ENCODE measurements around the gene APBB1IP. TPM values are rescaled to one million over a fixed set of nuclear protein-coding genes. Genes with fewer than 3 reads are reported as not detected.
"Not testable (repeated sequence)": the region's sequence is repeated elsewhere in the genome, so short reads cannot be mapped to it uniquely, and the experiment has no call there.

The APBB1IP gene
- total RNA-seq, 2 experiments from 2014 or later: 80.9 to 82.2 TPM

GRCh38 chr10:26557641-26558014 is 119.5 kb downstream of the APBB1IP start:
- POLR2A ChIA-PET: interaction anchor here (1.5 kb wide), 1 partner anchor 222 kb away, joined by 3 read pairs; no protein-coding TSS in a partner anchor
- Mint-ChIP-seq H3K27ac (no peak overlapping the region), H3K9me3 (no peaks in the 10 kb centered on the region), H3K4me1 (no peaks in the 10 kb centered on the region), H3K27me3 (no peaks in the 10 kb centered on the region), H3K36me3 (ENCODE audit: low read depth) (peaks cover 41% of the 10 kb centered on the region), H3K4me3 (no peak overlapping the region)
- CTCF ChIA-PET: interaction anchor here (4.5 kb wide), 1 partner anchor 222 kb away, joined by 58 read pairs; no protein-coding TSS in a partner anchor
- no peak for DNase-seq

- H3K27ac Mint-ChIP-seq: no peak overlapping the region
- H3K36me3 Mint-ChIP-seq (ENCODE audit: low read depth): peaks cover 74% of the 10 kb centered on the region
These were observed 128.6 kb downstream of the APBB1IP start for GRCh38 chr10:26566525-26567350.

GRCh38 chr10:26567351-26567721 is 129.2 kb downstream of the APBB1IP start:
- Mint-ChIP-seq H3K27me3 (no peaks in the 10 kb centered on the region), H3K27ac (no peak overlapping the region), H3K4me1 (no peaks in the 10 kb centered on the region), H3K4me3 (no peak overlapping the region), H3K36me3 (ENCODE audit: low read depth) (peaks cover 74% of the 10 kb centered on the region), H3K9me3 (peaks cover 3% of the 10 kb centered on the region)
- POLR2A ChIA-PET: no interaction called here
- no peak for DNase-seq
- CTCF ChIA-PET: no interaction called here

More at GRCh38 chr10:26566525-26567350, 128.6 kb downstream of the APBB1IP start:
- H3K27me3 Mint-ChIP-seq: no peaks in the 10 kb centered on the region
- H3K9me3 Mint-ChIP-seq: peaks cover 3% of the 10 kb centered on the region
- no peak for DNase-seq
- ChIA-PET POLR2A (no interaction called here), CTCF (no interaction called here)
- no peak overlapping the region for H3K4me3 Mint-ChIP-seq
- H3K4me1 Mint-ChIP-seq: no peaks in the 10 kb centered on the region

GRCh38 chr10:26571655-26572054 is 133.5 kb downstream of the APBB1IP start:
- ChIA-PET POLR2A (no interaction called here), CTCF (no interaction called here)
- no peak for DNase-seq
- Mint-ChIP-seq H3K9me3 (peaks cover 3% of the 10 kb centered on the region), H3K27me3 (no peaks in the 10 kb centered on the region), H3K27ac (no peak overlapping the region), H3K4me1 (peaks cover 4% of the 10 kb centered on the region), H3K4me3 (no peak overlapping the region), H3K36me3 (ENCODE audit: low read depth) (peaks cover 60% of the 10 kb centered on the region)

- Mint-ChIP-seq H3K36me3 (ENCODE audit: low read depth) (peaks cover 46% of the 10 kb centered on the region), H3K4me3 (no peak overlapping the region), H3K27me3 (no peaks in the 10 kb centered on the region), H3K4me1 (peaks cover 4% of the 10 kb centered on the region), H3K27ac (no peak overlapping the region), H3K9me3 (peaks cover 3% of the 10 kb centered on the region)
- ChIA-PET CTCF (no interaction called here), POLR2A (no interaction called here)
- DNase-seq: no peak
These were observed 135.5 kb downstream of the APBB1IP start for GRCh38 chr10:26573674-26574073.

GRCh38 chr10:26574783-26575182 is 136.6 kb downstream of the APBB1IP start:
- CTCF ChIA-PET: no interaction called here
- Mint-ChIP-seq H3K9me3 (peaks cover 3% of the 10 kb centered on the region), H3K27me3 (no peaks in the 10 kb centered on the region), H3K4me3 (no peak overlapping the region), H3K36me3 (ENCODE audit: low read depth) (peaks cover 41% of the 10 kb centered on the region), H3K27ac (no peak overlapping the region), H3K4me1 (peaks cover 4% of the 10 kb centered on the region)
- no peak for DNase-seq
- POLR2A ChIA-PET: no interaction called here

- H3K4me1 Mint-ChIP-seq, H3K27me3 Mint-ChIP-seq, H3K27ac Mint-ChIP-seq, H3K9me3 Mint-ChIP-seq, H3K4me3 Mint-ChIP-seq, CTCF ChIA-PET, DNase-seq, POLR2A ChIA-PET: not testable (repeated sequence)
- H3K36me3 Mint-ChIP-seq (ENCODE audit: low read depth): peaks cover 17% of the 10 kb centered on the region
These were observed 140.2 kb downstream of the APBB1IP start for GRCh38 chr10:26578371-26578770.

GRCh38 chr10:26579256-26580063 is 141.3 kb downstream of the APBB1IP start:
- Mint-ChIP-seq H3K27ac (no peak overlapping the region), H3K36me3 (ENCODE audit: low read depth) (peaks cover 10% of the 10 kb centered on the region), H3K9me3 (no peaks in the 10 kb centered on the region), H3K27me3 (no peaks in the 10 kb centered on the region), H3K4me3 (no peak overlapping the region), H3K4me1 (peaks cover 4% of the 10 kb centered on the region)
- POLR2A ChIA-PET: no interaction called here
- no peak for DNase-seq
- CTCF ChIA-PET: no interaction called here

GRCh38 chr10:26586211-26586610 is 148.1 kb downstream of the APBB1IP start:
- no peaks in the 10 kb centered on the region for H3K4me1 Mint-ChIP-seq
- no peak for DNase-seq
- H3K27ac Mint-ChIP-seq: no peak overlapping the region
- CTCF ChIA-PET: no interaction called here
- H3K4me3 Mint-ChIP-seq: no peak overlapping the region
- H3K36me3 Mint-ChIP-seq (ENCODE audit: low read depth): no peaks in the 10 kb centered on the region
- H3K9me3 Mint-ChIP-seq: no peaks in the 10 kb centered on the region
- no peaks in the 10 kb centered on the region for H3K27me3 Mint-ChIP-seq
- POLR2A ChIA-PET: no interaction called here

- H3K27me3 Mint-ChIP-seq: no peaks in the 10 kb centered on the region
- no peaks in the 10 kb centered on the region for H3K36me3 Mint-ChIP-seq (ENCODE audit: low read depth)
- ChIA-PET CTCF (no interaction called here), POLR2A (no interaction called here)
- no peaks in the 10 kb centered on the region for H3K9me3 Mint-ChIP-seq
- no peaks in the 10 kb centered on the region for H3K4me1 Mint-ChIP-seq
- H3K27ac Mint-ChIP-seq: no peak overlapping the region
- H3K4me3 Mint-ChIP-seq: no peak overlapping the region
- no peak for DNase-seq
These were observed 150.5 kb downstream of the APBB1IP start for GRCh38 chr10:26588611-26589010.

- H3K36me3 Mint-ChIP-seq (ENCODE audit: low read depth); POLR2A ChIA-PET; H3K4me3 Mint-ChIP-seq; H3K4me1 Mint-ChIP-seq; DNase-seq; H3K27me3 Mint-ChIP-seq; H3K9me3 Mint-ChIP-seq; CTCF ChIA-PET; H3K27ac Mint-ChIP-seq: not testable (repeated sequence)
These were observed 151.7 kb downstream of the APBB1IP start for GRCh38 chr10:26589813-26590212.

GRCh38 chr10:26593896-26594295 is 155.8 kb downstream of the APBB1IP start:
- Mint-ChIP-seq H3K27me3 (no peaks in the 10 kb centered on the region), H3K4me1 (no peaks in the 10 kb centered on the region), H3K36me3 (ENCODE audit: low read depth) (no peaks in the 10 kb centered on the region), H3K27ac (no peak overlapping the region), H3K4me3 (no peak overlapping the region), H3K9me3 (no peaks in the 10 kb centered on the region)
- CTCF ChIA-PET: no interaction called here
- DNase-seq: no peak
- POLR2A ChIA-PET: no interaction called here

- POLR2A ChIA-PET; H3K4me1 Mint-ChIP-seq; H3K36me3 Mint-ChIP-seq (ENCODE audit: low read depth); H3K9me3 Mint-ChIP-seq; H3K4me3 Mint-ChIP-seq; DNase-seq; CTCF ChIA-PET; H3K27ac Mint-ChIP-seq: not testable (repeated sequence)
- peaks cover 19% of the 10 kb centered on the region for H3K27me3 Mint-ChIP-seq
These were observed 165.1 kb downstream of the APBB1IP start for GRCh38 chr10:26603283-26603682.
